PC-3 (cell line): ENCODE results near the gene GRIN2A. TPM values are rescaled to one million over a fixed set of nuclear protein-coding genes. Genes with fewer than 3 reads are reported as not detected.

Experiments used
- ATAC-seq: fragments of 200-7000 bp; cut with Tn5 transposase; 2 replicates; pipeline ENCODE4 v1.9.1; 2020; ENCODE audit warnings: mild to moderate bottlenecking, moderate library complexity
- BruUV-seq: library from RNA; stranded (reverse); fragments of 400-500 nt; replicated peaks from 2 replicates; lab custom pipeline; 2021; lab: Mats Ljungman, UMichigan
- CTCF ChIA-PET: fragments of 300-600 bp; sonication (Branson Sonifier 250); formaldehyde crosslinking; loops from one replicate; lab custom pipeline; 2022; ENCODE audit warnings: antibody characterized with exemption; lab: Charles Lee
- POLR2A ChIA-PET: fragments of 300-600 bp; sonication (Branson Sonifier 250); formaldehyde crosslinking; loops from one replicate; lab custom pipeline; 2022; ENCODE audit warnings: antibody characterized with exemption; ENCODE audit not compliant: unreplicated experiment; lab: Charles Lee
- DNase-seq: peaks from one replicate; pipeline ENCODE4 v3.0.0-alpha.2; 2015
- H2AFZ ChIP-seq: fragments of 300-600 bp; sonication (generic); 2 replicates; pipeline ENCODE4 v1.6.0; 2016; ENCODE audit warnings: antibody characterized with exemption, low read length
- H3F3A ChIP-seq: fragments of 300-600 bp; sonication (generic); one replicate; pipeline ENCODE4 v1.6.0; 2017; ENCODE audit warnings: antibody characterized with exemption, low read length, control low read depth, mild to moderate bottlenecking; ENCODE audit not compliant: unreplicated experiment
- H3K27ac ChIP-seq: fragments of 300-600 bp; sonication (generic); 2 replicates; pipeline ENCODE4 v1.5.1; 2016; ENCODE audit warnings: mild to moderate bottlenecking, low read length
- H3K27me3 ChIP-seq: fragments of 300-600 bp; sonication (generic); 2 replicates; pipeline ENCODE4 v1.6.1; 2016; ENCODE audit warnings: low read length, mixed read lengths
- H3K36me3 ChIP-seq: fragments of 300-600 bp; sonication (generic); 2 replicates; pipeline ENCODE4 v1.6.1; 2016; ENCODE audit warnings: low read depth, mixed run types, low read length, mixed read lengths
- H3K4me1 ChIP-seq: fragments of 300-600 bp; sonication (generic); 2 replicates; pipeline ENCODE4 v1.5.1; 2016; ENCODE audit warnings: low read length; ENCODE audit not compliant: insufficient read depth
- H3K4me2 ChIP-seq: fragments of 300-600 bp; sonication (generic); 2 replicates; pipeline ENCODE4 v1.6.0; 2016; ENCODE audit warnings: low read length
- H3K4me3 ChIP-seq: fragments of 300-600 bp; sonication (generic); 2 replicates; pipeline ENCODE4 v1.5.1; 2016; ENCODE audit warnings: mild to moderate bottlenecking, low read length, mixed read lengths
- H3K79me2 ChIP-seq: fragments of 300-600 bp; sonication (generic); 2 replicates; pipeline ENCODE4 v1.6.1; 2017; ENCODE audit warnings: low read length, mixed read lengths
- H3K9ac ChIP-seq: fragments of 300-600 bp; sonication (generic); 2 replicates; pipeline ENCODE4 v1.6.0; 2016; ENCODE audit warnings: mild to moderate bottlenecking, low read length
- H3K9me2 ChIP-seq: fragments of 300-600 bp; sonication (generic); replicated peaks from 2 replicates; pipeline ENCODE4 v1.6.1; 2016; ENCODE audit warnings: mixed run types, low read length, mixed read lengths
- H3K9me3 ChIP-seq: fragments of 300-600 bp; sonication (generic); 2 replicates; pipeline ENCODE4 v1.6.1; 2016; ENCODE audit warnings: low read length, mixed read lengths
- H4K20me1 ChIP-seq: fragments of 300-600 bp; sonication (generic); 2 replicates; pipeline ENCODE4 v1.6.1; 2016; ENCODE audit warnings: low read length, mixed read lengths
- CTCF ChIP-seq: fragments of 300-600 bp; sonication (generic); conservative IDR thresholded peaks from 2 replicates; pipeline ENCODE4 v1.5.1; 2017; ENCODE audit warnings: antibody characterized with exemption, low read depth, mild to moderate bottlenecking, low read length
- EZH2 ChIP-seq: fragments of 300-600 bp; sonication (generic); IDR thresholded peaks from one replicate; pipeline ENCODE4 v1.6.1; 2017; ENCODE audit warnings: antibody characterized with exemption, mild to moderate bottlenecking, low read length; ENCODE audit not compliant: unreplicated experiment
- EZH2phosphoT487 ChIP-seq: fragments of 300-600 bp; sonication (generic); IDR thresholded peaks from 2 replicates; pipeline ENCODE4 v1.6.1; 2018; ENCODE audit warnings: mild to moderate bottlenecking, antibody characterized with exemption, low read length, borderline replicate concordance
- intact Hi-C: fragments of 100-400 bp; cut with micrococcal nuclease; formaldehyde crosslinking; loops from 2 replicates; pipeline ENCODE4 v1.9.0; 2023
- total RNA-seq: library from RNA; depleted of rRNA; stranded (reverse); fragments of >200 nt; gene quantifications from 2 replicates; pipeline ENCODE4 v1.2.3, GENCODE V29; 2014

Gene GRIN2A
- total RNA-seq, 1 experiment from 2014 or later, result 0.04 TPM

DNA sequence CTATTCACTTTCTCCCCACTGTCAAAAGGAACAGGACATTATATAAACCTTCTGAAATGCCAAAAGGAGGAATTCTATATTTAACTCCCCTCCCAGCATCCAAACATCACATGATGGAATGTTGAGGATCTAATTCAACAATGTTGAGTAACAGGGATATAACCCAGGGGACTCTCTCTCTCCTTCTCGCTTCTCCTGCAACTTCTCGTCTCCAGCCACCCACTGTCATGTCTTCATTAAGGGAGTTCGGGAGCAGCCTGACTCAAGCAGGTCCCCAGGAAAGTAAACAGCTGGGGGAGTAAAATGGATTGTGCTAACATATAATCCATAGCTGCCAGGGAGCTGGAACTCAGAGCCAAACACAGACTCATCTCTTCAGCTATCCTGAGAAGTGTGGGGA lies 51.7 kb downstream of the GRIN2A start:
- H3K36me3 ChIP-seq, result no peaks in the 10 kb centered on the region
- CTCF ChIA-PET, result no interaction called here
- no peak for DNase-seq
- TF ChIP-seq CTCF (no peak), EZH2 (no peak), EZH2phosphoT487 (no peak)
- peaks cover 14% of the 10 kb centered on the region for H3K4me1 ChIP-seq
- no peaks in the 10 kb centered on the region for H3K79me2 ChIP-seq
- H4K20me1 ChIP-seq, result no peaks in the 10 kb centered on the region
- POLR2A ChIA-PET, result no interaction called here
- H3K4me3 ChIP-seq, result no peak overlapping the region
- no peaks in the 10 kb centered on the region for H3F3A ChIP-seq
- H3K27me3 ChIP-seq, result 0 out of 2 replicates have a peak, but pooled peaks cover 4% of the 10 kb centered on the region
- intact Hi-C loops, result no loop called here
- no peak overlapping the region for H3K9ac ChIP-seq
- no TSS peak for BruUV-seq
- no peak overlapping the region for H3K27ac ChIP-seq
- H3K9me3 ChIP-seq, result no peaks in the 10 kb centered on the region
- H3K4me2 ChIP-seq, result no peak overlapping the region
- no peak for ATAC-seq
- H2AFZ ChIP-seq, result no peak overlapping the region
- no peaks in the 10 kb centered on the region for H3K9me2 ChIP-seq

DNA sequence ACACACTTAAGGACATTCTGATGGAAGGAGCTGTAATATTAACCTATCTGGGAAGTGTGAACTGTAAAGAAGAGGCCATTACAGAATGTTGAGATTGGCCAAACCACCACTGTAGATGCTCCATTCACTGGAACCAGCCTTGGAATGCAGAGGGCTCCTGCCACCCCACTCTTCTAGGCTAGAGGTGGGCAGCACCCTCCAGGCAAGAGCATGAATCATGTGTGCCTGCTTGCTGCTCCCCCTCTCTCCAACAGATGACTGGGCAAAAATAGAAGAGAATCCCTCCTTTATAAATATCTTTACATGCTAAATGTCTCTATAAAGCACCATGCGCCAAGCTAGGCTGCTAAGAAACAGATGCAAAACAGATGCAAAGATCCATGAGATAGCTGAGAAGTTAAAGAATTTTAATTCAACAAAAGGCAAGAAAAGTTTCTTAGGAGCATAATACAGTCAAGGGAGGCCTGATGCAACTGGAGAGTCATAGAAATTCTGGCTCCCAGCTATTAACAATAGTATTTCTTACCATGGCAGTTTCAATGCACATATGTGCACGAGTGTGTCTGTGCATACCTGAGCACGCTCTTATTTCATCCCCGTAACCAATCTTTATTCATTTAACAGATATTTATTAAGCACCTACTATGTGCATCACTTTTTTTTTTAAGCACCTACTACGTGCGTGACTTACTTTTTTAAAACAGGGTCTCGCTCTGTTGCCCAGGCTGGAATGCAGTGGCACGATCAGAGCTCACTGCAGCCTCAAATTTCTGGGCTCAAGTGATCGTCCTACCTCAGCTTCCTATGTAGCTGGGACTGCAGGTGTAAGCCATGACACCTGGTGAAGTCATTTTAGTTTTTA lies 53.6 kb downstream of the GRIN2A start:
- TF ChIP-seq EZH2 (no peak), CTCF (no peak), EZH2phosphoT487 (no peak)
- no TSS peak for BruUV-seq
- no peak for ATAC-seq
- Histone ChIP-seq H3K27me3 (no peaks in the 10 kb centered on the region), H4K20me1 (no peaks in the 10 kb centered on the region), H3K27ac (no peak overlapping the region), H3K4me1 (peaks cover 14% of the 10 kb centered on the region), H3K4me2 (no peak overlapping the region), H3K4me3 (no peak overlapping the region), H3K9ac (no peak overlapping the region), H2AFZ (no peak overlapping the region), H3K9me2 (no peaks in the 10 kb centered on the region), H3F3A (no peaks in the 10 kb centered on the region), H3K9me3 (no peaks in the 10 kb centered on the region), H3K36me3 (no peaks in the 10 kb centered on the region), H3K79me2 (no peaks in the 10 kb centered on the region)
- POLR2A ChIA-PET, result no interaction called here
- DNase-seq, result no peak
- intact Hi-C loops, result no loop called here
- CTCF ChIA-PET, result no interaction called here

GRCh38 chr16:10126686-10127085 lies 55.5 kb downstream of the GRIN2A start:
- Histone ChIP-seq H4K20me1 (no peaks in the 10 kb centered on the region), H3K27me3 (no peaks in the 10 kb centered on the region), H3K27ac (peak overlapping the region; percentile 93), H3F3A (no peaks in the 10 kb centered on the region), H3K9me2 (no peaks in the 10 kb centered on the region), H3K79me2 (no peaks in the 10 kb centered on the region), H3K9me3 (no peaks in the 10 kb centered on the region), H2AFZ (0 out of 2 replicates have a peak overlapping the region, but pooled peaks have one; percentile 45), H3K4me2 (peak overlapping the region; percentile 67), H3K4me3 (no peak overlapping the region), H3K4me1 (peaks cover 32% of the 10 kb centered on the region), H3K9ac (no peak overlapping the region; the same call in 1 of the 2 replicates), H3K36me3 (no peaks in the 10 kb centered on the region)
- no TSS peak for BruUV-seq
- no peak for ATAC-seq
- CTCF ChIA-PET, result no interaction called here
- no peak for TF ChIP-seq EZH2
- TF ChIP-seq CTCF, result no peak
- TF ChIP-seq EZH2phosphoT487, result no peak
- peak; percentile 76 for DNase-seq
- POLR2A ChIA-PET, result no interaction called here
- intact Hi-C loops, result no loop called here
